Muscle of leg (tissue), 11 donors: ENCODE data around the gene OFD1. TPM values are rescaled to one million over a fixed set of nuclear protein-coding genes. Genes with fewer than 3 reads are reported as not detected.

ENCODE experiments used
- DNase-seq: peaks from one replicate; pipeline ENCODE4 v3.0.0; 2013
- H3K27ac ChIP-seq: one replicate; pipeline ENCODE4 v1.5.1; 2013; ENCODE audit warnings: mild to moderate bottlenecking, low read length, control low read depth
- H3K27me3 ChIP-seq: one replicate; pipeline ENCODE4 v1.6.1; 2013; ENCODE audit warnings: low read length; ENCODE audit not compliant: control insufficient read depth, insufficient read depth
- H3K36me3 ChIP-seq: one replicate; pipeline ENCODE4 v1.6.1; 2013; ENCODE audit warnings: low read length; ENCODE audit not compliant: control insufficient read depth, insufficient read depth
- H3K4me1 ChIP-seq: one replicate; pipeline ENCODE4 v1.6.1; 2013; ENCODE audit warnings: low read length; ENCODE audit not compliant: control insufficient read depth, insufficient read depth
- H3K4me3 ChIP-seq: one replicate; pipeline ENCODE4 v1.5.1; 2013; ENCODE audit warnings: low read length, control low read depth
- H3K9me3 ChIP-seq: replicated peaks from 2 replicates; pipeline ENCODE4 v1.6.1; 2013; ENCODE audit warnings: low read depth, low read length; ENCODE audit not compliant: control insufficient read depth
- WGBS: methylation state at CpG from one replicate; pipeline ENCODE4 v1.1.5; 2013; ENCODE audit warnings: missing lambda C conversion rate; ENCODE audit not compliant: insufficient coverage; 5-methylcytosine and 5-hydroxymethylcytosine counted together
- polyA plus RNA-seq, 8 donors: library from polyadenylated mRNA; unstranded; fragments of 120-200 nt; gene quantifications; one replicate each; pipeline versions ENCODE4 v1.2.1 to v1.2.3, GENCODE V29; 2013; ENCODE audit warnings: inconsistent platforms in 1 of 8, low replicate concordance in 1 of 8; ENCODE audit not compliant: insufficient read length in 8 of 8, insufficient read depth in 1 of 8
- total RNA-seq: library from RNA; stranded (reverse); fragments of 120-200 nt; gene quantifications from one replicate; pipeline ENCODE4 v1.2.4, GENCODE V29; 2013

OFD1 gene
- total and polyA plus RNA-seq, 9 donors = 14.1 to 24.5 (median 17.1) TPM

GRCh38 chrX:13750812-13751211 is 16.3 kb downstream of the OFD1 start:
- peak; percentile 15 for DNase-seq
- Histone ChIP-seq H3K27me3 (peaks cover 4% of the 10 kb centered on the region), H3K9me3 (no peaks in the 10 kb centered on the region), H3K4me1 (no peaks in the 10 kb centered on the region), H3K36me3 (peaks cover 14% of the 10 kb centered on the region), H3K4me3 (no peak overlapping the region), H3K27ac (no peak overlapping the region)

- peaks cover 15% of the 10 kb centered on the region for H3K36me3 ChIP-seq
- no peak overlapping the region for H3K27ac ChIP-seq
- DNase-seq = no peak
- WGBS = 83% methylated on average over 1 of the region's 3 CpGs
- H3K9me3 ChIP-seq = no peaks in the 10 kb centered on the region
- peaks cover 8% of the 10 kb centered on the region for H3K27me3 ChIP-seq
- no peak overlapping the region for H3K4me3 ChIP-seq
- no peaks in the 10 kb centered on the region for H3K4me1 ChIP-seq
Observed at GRCh38 chrX:13752141-13752540, 17.6 kb downstream of the OFD1 start.

- peaks cover 16% of the 10 kb centered on the region for H3K36me3 ChIP-seq
- H3K4me3 ChIP-seq = no peak overlapping the region
- 72% methylated on average over 3 of the region's 3 CpGs for WGBS
- peaks cover 7% of the 10 kb centered on the region for H3K27me3 ChIP-seq
- DNase-seq = peak; percentile 59
- H3K4me1 ChIP-seq = no peaks in the 10 kb centered on the region
- no peaks in the 10 kb centered on the region for H3K9me3 ChIP-seq
- no peak overlapping the region for H3K27ac ChIP-seq
Observed at GRCh38 chrX:13752646-13753045, 18.1 kb downstream of the OFD1 start.

GRCh38 chrX:13754765-13755164 is 20.2 kb downstream of the OFD1 start:
- Histone ChIP-seq H3K27me3 (peaks cover 7% of the 10 kb centered on the region), H3K4me1 (no peaks in the 10 kb centered on the region), H3K36me3 (peaks cover 14% of the 10 kb centered on the region), H3K9me3 (no peaks in the 10 kb centered on the region), H3K4me3 (no peak overlapping the region), H3K27ac (no peak overlapping the region)
- WGBS = no CpG with 5 or more reads among the region's 1 CpG
- DNase-seq = no peak

GRCh38 chrX:13755254-13755653 is 20.7 kb downstream of the OFD1 start:
- Histone ChIP-seq H3K27me3 (peaks cover 7% of the 10 kb centered on the region), H3K4me1 (no peaks in the 10 kb centered on the region), H3K9me3 (no peaks in the 10 kb centered on the region), H3K27ac (no peak overlapping the region), H3K4me3 (no peak overlapping the region), H3K36me3 (peaks cover 18% of the 10 kb centered on the region)
- no peak for DNase-seq
- WGBS = 40% methylated on average over 1 of the region's 1 CpG

- no peak for DNase-seq
- 100% methylated on average over 2 of the region's 4 CpGs for WGBS
- Histone ChIP-seq H3K4me3 (no peak overlapping the region), H3K9me3 (no peaks in the 10 kb centered on the region), H3K27me3 (peaks cover 7% of the 10 kb centered on the region), H3K27ac (no peak overlapping the region), H3K4me1 (no peaks in the 10 kb centered on the region), H3K36me3 (peaks cover 22% of the 10 kb centered on the region)
Observed at GRCh38 chrX:13756381-13756780, 21.8 kb downstream of the OFD1 start.

- Histone ChIP-seq H3K36me3 (peaks cover 25% of the 10 kb centered on the region), H3K4me3 (no peak overlapping the region), H3K27ac (no peak overlapping the region), H3K27me3 (peaks cover 5% of the 10 kb centered on the region), H3K9me3 (no peaks in the 10 kb centered on the region), H3K4me1 (peaks cover 7% of the 10 kb centered on the region)
- 87% methylated on average over 5 of the region's 8 CpGs for WGBS
- peak; percentile 40 for DNase-seq
Observed at GRCh38 chrX:13759152-13759718, 24.7 kb downstream of the OFD1 start.

- no peak overlapping the region for H3K27ac ChIP-seq
- H3K27me3 ChIP-seq = peaks cover 10% of the 10 kb centered on the region
- H3K4me1 ChIP-seq = peaks cover 14% of the 10 kb centered on the region
- no peak overlapping the region for H3K4me3 ChIP-seq
- WGBS = 80% methylated on average over 2 of the region's 13 CpGs
- DNase-seq = peak; percentile 50
- H3K36me3 ChIP-seq = peaks cover 24% of the 10 kb centered on the region
- H3K9me3 ChIP-seq = no peaks in the 10 kb centered on the region
Observed at GRCh38 chrX:13760426-13760825, 25.9 kb downstream of the OFD1 start.

- no CpG with 5 or more reads among the region's 7 CpGs for WGBS
- Histone ChIP-seq H3K27me3 (peaks cover 15% of the 10 kb centered on the region), H3K4me1 (peaks cover 14% of the 10 kb centered on the region), H3K36me3 (peaks cover 29% of the 10 kb centered on the region), H3K4me3 (no peak overlapping the region), H3K27ac (no peak overlapping the region), H3K9me3 (no peaks in the 10 kb centered on the region)
- DNase-seq = no peak
Observed at GRCh38 chrX:13761606-13762414, 27.3 kb downstream of the OFD1 start.

GRCh38 chrX:13763489-13763888 is 28.9 kb downstream of the OFD1 start:
- 61% methylated on average over 5 of the region's 8 CpGs for WGBS
- no peak overlapping the region for H3K4me3 ChIP-seq
- no peaks in the 10 kb centered on the region for H3K9me3 ChIP-seq
- H3K4me1 ChIP-seq = peaks cover 14% of the 10 kb centered on the region
- peak overlapping the region; percentile 66 for H3K27ac ChIP-seq
- H3K36me3 ChIP-seq = peaks cover 26% of the 10 kb centered on the region
- peak; percentile 60 for DNase-seq
- peaks cover 13% of the 10 kb centered on the region for H3K27me3 ChIP-seq
